NCI-H1930 (cell line): ENCODE measurements around the gene CYP2U1.
A peak's percentile ranks its signal among the peaks of the same experiment; 100 is the strongest.

ENCODE experiments used
- DNase-seq, 2 experiments: peaks; one replicate each; lab custom pipeline; 2025; lab: John Stamatoyannopoulos, UW

CYP2U1 gene

DNA sequence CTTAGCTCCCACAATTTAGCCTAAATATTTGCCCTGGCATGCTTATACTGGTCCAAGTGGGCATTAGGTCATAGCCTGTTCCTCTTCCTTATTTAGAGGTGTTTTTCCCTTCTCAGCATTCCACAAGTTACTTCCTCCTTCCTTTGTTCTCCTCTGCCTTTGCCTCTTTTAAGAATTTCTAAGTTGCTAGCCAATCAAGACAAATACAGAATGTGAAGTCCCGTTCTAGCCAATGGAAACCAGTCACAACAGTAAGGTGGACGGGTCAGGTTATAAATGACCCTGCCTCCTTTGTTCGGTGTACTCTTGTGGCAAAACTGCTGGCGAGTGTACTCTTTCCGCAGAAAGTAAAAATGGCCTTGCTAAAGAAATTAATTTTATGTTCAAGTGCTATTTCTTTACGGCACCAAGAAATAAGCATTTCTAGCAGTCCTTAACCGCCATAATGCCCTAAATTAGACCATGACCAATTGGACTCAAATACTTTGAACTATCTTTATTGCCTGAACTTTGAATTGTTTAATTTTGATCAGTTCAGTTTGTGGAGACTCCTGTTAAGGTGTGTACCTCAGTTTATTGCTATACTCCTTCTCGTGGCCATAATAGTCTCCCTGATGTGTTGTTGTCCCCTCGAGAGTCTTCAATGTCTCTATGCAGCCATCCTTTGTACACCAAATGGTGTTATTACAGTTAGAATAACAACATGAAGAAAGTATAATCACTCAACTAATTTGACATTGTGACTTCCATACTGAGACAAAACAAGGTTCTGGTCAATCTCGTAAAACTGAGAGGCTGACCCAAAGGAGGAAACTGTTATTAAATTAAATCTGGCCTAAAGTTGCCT is 56.8 kb downstream of the CYP2U1 start:
- DNase-seq = no peak

- no peak for DNase-seq
Measured at GRCh38 chr4:107988763-107989035, 57.4 kb downstream of the CYP2U1 start.

DNA sequence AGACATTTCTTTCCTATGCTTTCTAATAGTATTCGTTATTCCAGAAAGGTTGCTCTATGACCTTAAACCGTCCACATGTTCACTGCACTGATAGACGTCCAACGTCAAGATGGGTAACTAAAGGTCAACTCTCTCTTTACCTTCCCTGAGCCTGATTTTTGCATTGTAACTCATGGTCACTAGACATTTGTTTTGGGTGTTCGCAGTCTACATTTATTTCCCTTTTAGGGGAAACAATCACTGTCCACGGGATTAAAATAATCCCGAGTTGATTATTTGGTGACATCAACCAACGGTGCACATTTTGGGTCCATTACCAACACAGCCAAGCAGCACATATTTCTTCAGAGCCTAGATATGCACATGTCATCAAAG is 57.8 kb downstream of the CYP2U1 start:
- no peak for DNase-seq

- DNase-seq = peak; percentile 85 to 87
Measured at GRCh38 chr4:107989537-107990386, 58.4 kb downstream of the CYP2U1 start, which contains the start of gene HADH. Gene HADH (plus strand): TSS chr4:107989889. CDS start chr4:107989933, 44 bp downstream.

DNA sequence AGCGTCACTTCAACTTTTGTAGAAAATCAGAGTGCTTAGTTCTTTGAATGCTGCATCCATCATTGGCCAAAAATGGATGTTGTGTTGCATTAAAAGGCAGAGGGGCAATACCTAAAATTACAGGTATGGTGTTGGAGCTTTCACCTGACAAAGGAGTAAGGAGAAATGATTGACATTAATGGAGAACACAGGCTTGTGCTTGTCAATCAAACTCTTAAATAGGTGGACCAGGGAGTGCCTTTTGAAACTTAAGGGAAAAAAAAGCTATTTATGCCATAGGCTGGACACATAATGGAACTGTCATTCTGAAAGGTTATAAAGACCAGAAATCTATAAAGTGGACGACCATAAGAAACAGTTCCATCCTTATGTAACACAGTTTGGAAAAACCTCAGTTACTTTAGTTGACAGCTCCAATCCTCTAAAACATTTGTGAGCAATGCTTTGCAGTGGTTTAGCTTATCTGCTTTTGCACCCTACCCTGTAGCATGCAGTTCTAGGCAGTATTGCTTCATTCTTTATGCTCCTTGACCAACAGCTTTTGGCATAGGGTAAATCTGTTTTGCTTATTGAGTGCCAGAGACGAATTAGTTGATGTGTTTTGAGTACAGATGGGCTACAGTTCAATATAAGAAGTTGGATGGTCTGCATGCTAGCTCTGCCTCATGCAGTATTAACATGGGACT is 60.7 kb downstream of the CYP2U1 start:
- DNase-seq = no peak

DNA sequence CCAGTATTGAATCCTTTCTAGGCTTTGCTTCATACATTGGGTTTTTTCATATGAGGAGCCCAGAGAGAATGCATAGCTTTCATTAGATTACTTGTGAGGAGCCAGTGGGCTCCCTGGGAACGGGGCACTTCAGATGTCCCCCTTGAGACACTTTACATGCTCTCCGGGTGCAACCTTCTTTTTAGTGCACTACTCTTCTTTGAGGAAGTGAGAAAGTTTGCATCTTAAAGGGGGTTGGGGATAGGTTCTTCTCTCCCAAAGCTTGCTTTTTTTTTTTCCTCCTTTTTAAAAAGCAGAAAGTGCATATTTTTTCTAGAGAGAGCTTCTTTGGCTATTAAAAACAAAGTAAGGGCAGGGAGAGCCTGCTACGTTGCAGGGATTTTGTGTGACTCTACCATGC is 62.6 kb downstream of the CYP2U1 start:
- DNase-seq = no peak

DNA sequence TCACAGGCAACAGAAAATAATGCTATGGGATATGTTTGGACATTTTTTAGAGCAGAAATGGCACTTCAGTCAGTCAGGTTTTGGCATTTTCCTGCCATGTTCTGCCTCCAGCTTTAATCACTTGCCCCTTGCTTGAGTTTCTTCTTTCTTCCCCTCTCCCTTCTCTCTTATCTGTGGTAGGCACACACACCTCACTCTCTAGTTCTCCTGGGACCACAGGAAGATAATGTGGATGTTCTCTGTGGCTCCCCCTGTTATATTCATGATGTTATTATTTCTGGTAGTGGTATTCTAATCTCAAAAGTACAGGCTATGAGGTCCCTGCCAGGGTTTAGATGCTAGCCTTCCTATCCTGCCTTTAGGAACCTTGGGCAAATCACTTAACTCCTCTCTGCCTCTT is 63.5 kb downstream of the CYP2U1 start:
- DNase-seq = no peak

DNA sequence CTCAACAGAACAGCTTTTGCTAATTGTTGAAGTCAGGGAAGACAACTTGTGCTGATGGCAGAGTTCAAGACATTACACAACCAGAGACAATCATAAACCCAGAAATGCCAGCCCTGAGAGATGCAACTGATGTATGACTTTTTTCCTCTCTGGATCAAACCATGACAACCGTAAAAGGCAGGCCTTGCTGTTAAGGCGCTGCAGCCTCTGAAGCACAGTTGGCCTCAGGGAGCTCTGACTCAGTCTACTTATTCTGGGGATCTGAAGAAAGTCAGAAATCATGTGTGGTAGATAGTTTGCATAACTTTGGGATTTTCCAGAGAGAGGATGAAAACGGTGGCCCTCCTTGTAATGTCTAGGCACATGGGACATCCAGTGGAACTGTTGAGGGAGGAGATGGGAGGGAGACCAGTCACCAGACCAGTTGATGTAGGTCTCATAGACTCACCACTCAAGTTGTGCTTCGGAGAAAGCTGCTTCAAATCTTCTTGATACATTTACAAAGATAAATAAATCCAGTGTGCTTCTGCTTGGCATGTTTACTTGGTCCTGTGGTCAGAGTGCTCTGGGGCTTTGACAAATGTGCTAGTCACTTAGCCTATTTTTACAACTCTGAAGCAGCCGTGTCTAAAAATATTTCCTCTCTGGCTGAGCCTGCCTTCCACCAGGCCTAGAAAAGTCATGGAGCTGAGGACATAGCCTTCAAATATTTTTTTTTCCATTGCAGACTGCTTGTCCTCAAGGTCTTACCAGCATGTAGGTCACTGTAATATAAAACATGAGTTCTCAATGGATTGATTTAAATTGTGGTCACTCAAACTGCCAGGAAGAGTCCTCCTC is 65.8 kb downstream of the CYP2U1 start:
- DNase-seq = no peak

DNA sequence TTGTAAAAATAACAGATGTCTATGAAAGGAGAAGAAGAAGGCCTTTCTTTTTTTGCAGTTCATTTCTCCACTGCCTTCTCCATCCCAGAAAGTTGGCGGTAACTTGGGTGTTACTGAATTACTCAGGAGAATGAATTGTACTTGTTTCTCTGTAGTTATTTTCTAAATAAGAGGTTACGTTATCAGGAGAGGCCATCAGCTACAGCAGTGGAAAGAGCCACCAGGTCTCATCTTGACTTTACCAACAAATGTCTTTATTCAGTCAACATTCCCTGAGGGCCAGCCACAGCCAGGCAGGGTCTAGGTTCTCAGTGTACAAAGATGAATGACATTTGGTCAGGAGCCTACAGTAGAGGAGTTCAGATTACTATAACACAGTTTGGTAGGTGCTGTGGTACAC is 66.4 kb downstream of the CYP2U1 start:
- no peak for DNase-seq

- DNase-seq = no peak
Measured at GRCh38 chr4:107999932-108000539, 68.7 kb downstream of the CYP2U1 start.

DNA sequence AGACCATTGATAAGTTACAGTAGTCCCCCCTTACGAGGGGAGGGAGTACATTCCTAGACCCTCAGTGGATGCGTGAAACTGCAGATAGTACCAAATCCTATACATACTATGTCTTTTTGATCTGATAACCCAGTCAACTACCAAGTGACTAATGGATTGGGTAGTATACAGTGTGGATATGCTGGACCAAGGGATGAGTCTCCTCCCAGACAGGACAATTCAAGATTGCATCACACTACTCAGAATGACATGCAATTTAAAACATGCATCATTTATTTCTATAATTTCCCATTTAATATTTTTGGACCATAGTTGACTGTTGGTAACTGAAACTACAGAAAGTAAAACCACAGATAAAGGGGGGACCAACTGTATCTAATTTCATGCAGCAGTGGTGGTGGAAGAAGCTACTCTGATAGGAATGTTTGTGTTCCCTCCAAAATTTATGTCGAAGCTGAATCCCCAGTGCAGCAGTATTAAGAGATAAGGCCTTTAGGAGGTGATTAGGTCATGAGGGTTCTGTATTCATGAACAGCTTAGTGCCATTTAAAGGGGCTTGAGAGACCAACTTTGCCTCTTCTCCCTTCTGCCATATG is 70.3 kb downstream of the CYP2U1 start:
- no peak for DNase-seq
